GM23338 (cell line): ENCODE measurements around the gene SLC4A7.

ENCODE experiments used
- CREB1 ChIP-seq: fragments of 250-450 bp; sonication (Bioruptor Pico); IDR thresholded peaks from 2 replicates; pipeline ENCODE4 v1.5.0; 2020; ENCODE audit warnings: low read depth, mild to moderate bottlenecking, moderate library complexity
- CTCF ChIP-seq, 2 experiments: fragments of 200-600 bp in 1 of 2; sonication (generic) in 1 of 2; conservative IDR thresholded peaks; 2 replicates each; pipeline versions ENCODE4 v1.5.1 to v1.6.1; 2016 to 2017; ENCODE audit warnings: antibody characterized with exemption in 2 of 2, low read depth in 2 of 2, mild to moderate bottlenecking in 2 of 2, moderate library complexity in 1 of 2
- EZH2 ChIP-seq: fragments of 200-600 bp; sonication (generic); IDR thresholded peaks from one replicate; pipeline ENCODE4 v1.8.0; 2017; ENCODE audit warnings: antibody characterized with exemption, mild to moderate bottlenecking, low read depth; ENCODE audit not compliant: unreplicated experiment
- EZH2phosphoT487 ChIP-seq: fragments of 200-600 bp; sonication (generic); IDR thresholded peaks from one replicate; pipeline ENCODE4 v1.8.1; 2018; ENCODE audit warnings: antibody characterized with exemption; ENCODE audit not compliant: unreplicated experiment
- JUNB ChIP-seq: IDR thresholded peaks from one replicate; pipeline ENCODE4 v1.6.1; 2016; ENCODE audit warnings: antibody characterized with exemption; ENCODE audit not compliant: unreplicated experiment
- NANOG ChIP-seq: IDR thresholded peaks from 2 replicates; pipeline ENCODE4 v1.6.1; 2016; ENCODE audit warnings: antibody characterized with exemption, borderline replicate concordance
- POLR2AphosphoS5 ChIP-seq: IDR thresholded peaks from 2 replicates; pipeline ENCODE4 v1.6.1; 2016; ENCODE audit warnings: antibody characterized with exemption, low read depth
- STAT1 ChIP-seq: IDR thresholded peaks from one replicate; pipeline ENCODE4 v1.6.1; 2016; ENCODE audit warnings: antibody characterized with exemption; ENCODE audit not compliant: unreplicated experiment
- ZNF114 ChIP-seq: fragments of 250-450 bp; sonication (Bioruptor Pico); IDR thresholded peaks from 2 replicates; pipeline ENCODE4 v1.5.0; 2020; ENCODE audit warnings: mild to moderate bottlenecking, moderate library complexity
- ZNF331 ChIP-seq: fragments of 250-450 bp; sonication (Bioruptor Pico); IDR thresholded peaks from 2 replicates; pipeline ENCODE4 v1.5.0; 2020; ENCODE audit warnings: low read depth, mild to moderate bottlenecking, moderate library complexity
- TF ChIP-seq, protein P1 (sequence below): IDR thresholded peaks from one replicate; pipeline ENCODE4 v1.6.1; 2018; ENCODE audit warnings: antibody characterized with exemption; ENCODE audit not compliant: unreplicated experiment

DNA sequence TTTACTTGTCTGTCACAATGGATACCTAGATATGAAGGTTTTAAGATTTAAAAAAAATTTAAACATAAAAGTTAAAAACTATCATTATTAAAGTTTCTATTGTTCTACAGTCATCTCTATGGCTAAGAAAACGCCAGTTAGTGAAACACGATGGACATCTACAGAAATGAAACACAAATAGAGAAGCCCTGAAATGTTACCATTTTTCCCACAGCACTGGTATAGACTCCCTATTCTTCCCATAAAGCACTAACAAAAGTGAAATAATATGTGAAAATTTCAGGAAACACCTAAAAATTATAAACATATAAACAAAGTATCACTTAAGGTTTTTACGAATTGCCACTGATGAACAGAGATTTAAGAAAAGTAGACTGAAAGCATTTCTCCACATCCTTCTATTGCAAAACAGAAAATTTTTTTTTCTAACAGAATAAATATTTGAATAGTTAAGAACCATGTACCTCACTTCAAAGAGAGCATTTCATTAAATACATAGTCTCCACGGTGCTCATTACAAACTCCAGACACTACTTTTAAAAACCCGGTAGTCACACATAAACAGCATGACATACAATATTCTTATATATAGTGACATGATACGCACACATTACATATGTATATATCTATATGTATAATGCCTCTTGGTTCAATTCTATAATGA lies 107.9 kb downstream of the SLC4A7 start:
- TF ChIP-seq CTCF (conservative IDR thresholded peaks at IDR 0.05; ENCODE audit: low read depth in 2 of 2) (no peak), EZH2phosphoT487 (no peak), JUNB (no peak), NANOG (no peak), POLR2AphosphoS5 (no peak), EZH2 (no peak), CREB1 (CRISPR knock-in tag) (no peak), ZNF114 (CRISPR knock-in tag) (no peak), STAT1 (no peak), ZNF331 (CRISPR knock-in tag) (no peak)
- TF ChIP-seq, protein P1, sequence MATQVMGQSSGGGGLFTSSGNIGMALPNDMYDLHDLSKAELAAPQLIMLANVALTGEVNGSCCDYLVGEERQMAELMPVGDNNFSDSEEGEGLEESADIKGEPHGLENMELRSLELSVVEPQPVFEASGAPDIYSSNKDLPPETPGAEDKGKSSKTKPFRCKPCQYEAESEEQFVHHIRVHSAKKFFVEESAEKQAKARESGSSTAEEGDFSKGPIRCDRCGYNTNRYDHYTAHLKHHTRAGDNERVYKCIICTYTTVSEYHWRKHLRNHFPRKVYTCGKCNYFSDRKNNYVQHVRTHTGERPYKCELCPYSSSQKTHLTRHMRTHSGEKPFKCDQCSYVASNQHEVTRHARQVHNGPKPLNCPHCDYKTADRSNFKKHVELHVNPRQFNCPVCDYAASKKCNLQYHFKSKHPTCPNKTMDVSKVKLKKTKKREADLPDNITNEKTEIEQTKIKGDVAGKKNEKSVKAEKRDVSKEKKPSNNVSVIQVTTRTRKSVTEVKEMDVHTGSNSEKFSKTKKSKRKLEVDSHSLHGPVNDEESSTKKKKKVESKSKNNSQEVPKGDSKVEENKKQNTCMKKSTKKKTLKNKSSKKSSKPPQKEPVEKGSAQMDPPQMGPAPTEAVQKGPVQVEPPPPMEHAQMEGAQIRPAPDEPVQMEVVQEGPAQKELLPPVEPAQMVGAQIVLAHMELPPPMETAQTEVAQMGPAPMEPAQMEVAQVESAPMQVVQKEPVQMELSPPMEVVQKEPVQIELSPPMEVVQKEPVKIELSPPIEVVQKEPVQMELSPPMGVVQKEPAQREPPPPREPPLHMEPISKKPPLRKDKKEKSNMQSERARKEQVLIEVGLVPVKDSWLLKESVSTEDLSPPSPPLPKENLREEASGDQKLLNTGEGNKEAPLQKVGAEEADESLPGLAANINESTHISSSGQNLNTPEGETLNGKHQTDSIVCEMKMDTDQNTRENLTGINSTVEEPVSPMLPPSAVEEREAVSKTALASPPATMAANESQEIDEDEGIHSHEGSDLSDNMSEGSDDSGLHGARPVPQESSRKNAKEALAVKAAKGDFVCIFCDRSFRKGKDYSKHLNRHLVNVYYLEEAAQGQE: no peak
